Activated CD8-positive, alpha-beta T cell treated with anti-CD3 and anti-CD28 coated beads, Interleukin-2, amount 10 ng/mL, durations not matched to agents 7 days and 5 days (primary cell): ENCODE results near the gene TOX4. TPM values are rescaled to one million over a fixed set of nuclear protein-coding genes. Genes with fewer than 3 reads are reported as not detected.
"Not testable (repeated sequence)": the region's sequence is repeated elsewhere in the genome, so short reads cannot be mapped to it uniquely, and the experiment has no call there.

Source experiments
- ATAC-seq: fragments of 150-1000 bp; cut with Tn5 transposase; one replicate; pipeline ENCODE4 v1.10.0; 2021; ENCODE audit warnings: moderate library complexity
- CTCF ChIA-PET: fragments of 350-600 bp; sonication (Branson Sonifier 250); formaldehyde crosslinking; loops from one replicate; lab custom pipeline; 2021; ENCODE audit warnings: antibody characterized with exemption; lab: Charles Lee
- POLR2A ChIA-PET: fragments of 350-600 bp; sonication (Branson Sonifier 250); formaldehyde crosslinking; loops from one replicate; lab custom pipeline; 2021; ENCODE audit warnings: antibody characterized with exemption; lab: Charles Lee
- DNase-seq: peaks from one replicate; pipeline ENCODE4 v3.0.0-alpha.2; 2020
- H3K27ac Mint-ChIP-seq: one replicate; pipeline ENCODE4 v1.8.0; 2021; ENCODE audit warnings: mild to moderate bottlenecking, mixed read lengths
- H3K27me3 Mint-ChIP-seq: one replicate; pipeline ENCODE4 v1.8.0; 2021; ENCODE audit warnings: low read depth, mixed read lengths
- H3K36me3 Mint-ChIP-seq: one replicate; pipeline ENCODE4 v1.8.0; 2021; ENCODE audit warnings: low read depth, mixed read lengths
- H3K4me1 Mint-ChIP-seq: one replicate; pipeline ENCODE4 v1.8.0; 2021; ENCODE audit warnings: low read depth, mixed read lengths
- H3K4me3 Mint-ChIP-seq: one replicate; pipeline ENCODE4 v1.8.0; 2021; ENCODE audit warnings: mild to moderate bottlenecking, mixed read lengths
- H3K9me3 Mint-ChIP-seq: one replicate; pipeline ENCODE4 v1.8.0; 2022; ENCODE audit warnings: mixed read lengths; ENCODE audit not compliant: insufficient read depth
- total RNA-seq, 2 experiments: library from RNA; stranded (reverse); gene quantifications; one replicate each; pipeline ENCODE4 v1.2.3, GENCODE V29; 2021

Gene TOX4
- total RNA-seq, 2 experiments from 2014 or later, result 66.2 to 71.1 TPM

DNA sequence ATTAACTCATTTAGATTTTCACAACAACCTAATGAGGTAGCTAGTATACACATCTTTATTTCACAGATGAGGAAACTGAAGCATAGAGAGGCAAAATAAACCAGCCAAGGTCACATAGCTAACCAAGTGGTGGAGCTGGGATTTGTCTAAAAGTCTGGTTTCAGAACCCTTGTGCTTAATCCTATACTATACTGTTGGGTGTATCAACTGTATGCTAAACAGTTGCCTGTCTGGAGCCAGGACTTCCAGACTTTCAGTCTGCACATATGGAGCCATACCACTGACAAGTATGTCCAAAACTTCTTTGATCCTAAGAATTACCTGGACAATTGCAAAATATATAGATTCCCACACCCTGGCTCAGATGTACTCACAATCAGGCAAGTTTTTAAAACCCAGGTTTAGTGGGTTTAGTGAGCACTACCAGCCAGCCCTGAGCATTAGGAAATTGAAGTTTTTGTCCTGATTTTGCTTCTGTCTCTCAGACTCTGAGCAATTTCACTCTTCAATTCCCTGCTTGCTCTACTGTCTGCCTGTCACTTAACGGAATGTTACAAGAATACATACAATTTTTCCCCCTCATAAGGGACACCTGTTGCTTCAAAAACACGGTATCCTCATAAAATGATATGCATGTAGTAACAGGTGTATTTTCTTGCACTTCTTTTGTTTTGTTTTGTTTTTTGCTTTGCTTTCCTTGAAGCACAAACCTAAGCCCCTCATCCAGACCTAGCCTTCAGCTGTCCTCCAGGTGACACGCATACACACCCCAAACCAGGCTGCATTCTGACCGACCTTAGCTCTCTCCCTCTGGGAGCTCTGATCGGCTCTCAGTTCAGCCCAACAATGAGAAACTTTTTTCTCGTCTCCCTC lies 58.8 kb downstream of the TOX4 start:
- Mint-ChIP-seq H3K36me3 (no peaks in the 10 kb centered on the region), H3K9me3 (no peaks in the 10 kb centered on the region), H3K4me1 (peaks cover 5% of the 10 kb centered on the region), H3K4me3 (no peak overlapping the region), H3K27ac (no peak overlapping the region), H3K27me3 (peaks cover 56% of the 10 kb centered on the region)
- DNase-seq (no peak), ATAC-seq (no peak)
- POLR2A ChIA-PET, result no interaction called here
- CTCF ChIA-PET, result interaction anchor here (3.5 kb wide), 1 partner anchor 37 kb away, joined by 13 read pairs; no protein-coding TSS in a partner anchor

DNA sequence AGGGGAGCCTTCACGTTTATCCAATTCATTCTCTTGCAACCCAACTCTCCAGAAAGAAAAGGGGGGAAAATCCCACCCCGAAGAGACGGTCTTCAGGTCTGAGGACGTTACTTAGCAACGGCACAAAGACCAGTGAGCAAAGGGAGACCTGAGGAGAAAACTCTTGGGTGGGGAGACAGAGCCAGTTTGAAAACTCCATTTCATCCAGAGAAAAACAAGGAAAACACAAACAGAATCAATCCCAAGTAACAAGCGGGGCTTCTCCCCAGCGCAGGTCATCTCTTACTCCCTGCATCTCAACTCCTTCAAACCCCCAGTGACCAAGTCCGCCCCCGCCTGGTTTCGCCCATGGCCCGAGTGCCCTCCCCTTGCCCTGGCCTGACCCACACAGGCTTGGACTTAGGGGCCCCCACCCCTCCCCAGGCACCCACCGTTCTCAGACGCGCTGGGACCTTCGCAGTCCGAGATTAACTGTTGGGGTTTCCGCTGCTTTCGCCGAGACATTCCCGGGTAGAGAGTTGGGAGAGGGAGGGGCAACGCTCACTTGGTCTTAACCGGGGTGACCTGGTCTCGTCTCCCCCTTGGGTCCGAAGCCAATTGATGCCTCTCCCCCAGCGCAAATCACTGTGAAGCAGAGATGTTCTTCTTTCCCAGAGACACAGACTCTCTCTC lies 59.6 kb downstream of the TOX4 start:
- CTCF ChIA-PET, result interaction anchor here (3.5 kb wide), 1 partner anchor 38 kb away, joined by 13 read pairs; no protein-coding TSS in a partner anchor
- H3K27ac Mint-ChIP-seq, result no peak overlapping the region
- H3K4me1 Mint-ChIP-seq, result peaks cover 5% of the 10 kb centered on the region
- ATAC-seq (no peak), DNase-seq (no peak)
- H3K36me3 Mint-ChIP-seq, result no peaks in the 10 kb centered on the region
- H3K9me3 Mint-ChIP-seq, result no peaks in the 10 kb centered on the region
- H3K27me3 Mint-ChIP-seq, result peaks cover 56% of the 10 kb centered on the region
- POLR2A ChIA-PET, result no interaction called here
- no peak overlapping the region for H3K4me3 Mint-ChIP-seq

DNA sequence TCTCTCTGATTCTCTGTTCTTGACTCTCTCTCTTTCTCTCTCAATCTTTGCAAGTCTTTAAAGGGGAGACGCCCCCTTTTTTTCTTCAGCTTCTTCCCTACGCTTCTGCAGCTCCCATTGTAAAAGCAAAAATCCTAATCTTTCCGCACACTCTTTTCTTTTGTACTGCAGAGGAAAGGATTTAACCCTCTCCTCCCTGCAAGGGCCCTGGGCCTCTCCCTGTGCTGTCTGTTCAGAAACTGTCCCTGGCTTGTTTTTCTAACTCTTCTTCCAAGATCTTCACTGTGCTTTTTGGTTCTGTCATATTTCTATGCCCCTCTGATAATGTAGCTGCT lies 60.1 kb downstream of the TOX4 start:
- H3K9me3 Mint-ChIP-seq, result no peaks in the 10 kb centered on the region
- H3K36me3 Mint-ChIP-seq, result no peaks in the 10 kb centered on the region
- H3K27me3 Mint-ChIP-seq, result peaks cover 55% of the 10 kb centered on the region
- DNase-seq (no peak), ATAC-seq (no peak)
- H3K27ac Mint-ChIP-seq, result no peak overlapping the region
- H3K4me3 Mint-ChIP-seq, result no peak overlapping the region
- ChIA-PET CTCF (interaction anchor here (3.5 kb wide), 1 partner anchor 39 kb away, joined by 13 read pairs; no protein-coding TSS in a partner anchor), POLR2A (no interaction called here)
- peaks cover 5% of the 10 kb centered on the region for H3K4me1 Mint-ChIP-seq

DNA sequence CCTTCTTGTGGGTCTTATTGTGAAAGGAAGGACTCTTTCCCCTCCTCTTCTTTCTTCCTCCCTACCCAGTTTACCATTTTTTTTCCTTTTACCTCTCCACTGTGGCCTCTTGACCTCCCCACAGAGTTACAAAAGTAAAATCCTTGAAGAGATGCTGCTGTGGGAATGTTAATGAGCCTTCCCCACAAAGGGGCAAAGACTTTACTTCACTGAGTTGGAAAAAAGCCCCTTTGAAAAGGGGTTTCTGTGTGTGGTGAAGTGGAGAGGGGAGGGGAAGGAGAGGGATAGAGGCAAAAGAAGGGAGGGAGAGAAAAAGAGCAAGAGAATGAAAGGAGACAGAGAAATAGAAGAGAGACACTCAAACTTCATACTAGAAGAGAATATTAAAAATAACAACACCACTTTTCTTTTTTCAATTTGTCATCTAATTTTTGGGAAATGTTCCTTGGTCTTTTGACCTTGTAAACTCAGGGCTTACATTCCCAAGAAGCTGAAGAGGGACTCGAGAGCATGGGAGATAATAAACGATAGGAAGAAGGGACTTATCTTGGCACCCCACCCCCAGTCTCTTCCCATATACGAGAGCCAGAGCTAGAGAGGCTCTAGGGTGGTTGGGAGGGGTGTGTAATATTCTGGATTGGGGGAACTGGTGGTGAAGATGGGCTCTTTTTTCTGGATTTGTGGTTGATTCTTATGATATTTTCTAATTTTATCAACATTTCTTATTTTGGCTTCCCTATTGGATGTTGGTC lies 62.4 kb downstream of the TOX4 start:
- Mint-ChIP-seq H3K36me3 (no peaks in the 10 kb centered on the region), H3K9me3 (no peaks in the 10 kb centered on the region), H3K27ac (no peak overlapping the region), H3K4me3 (no peak overlapping the region), H3K27me3 (peaks cover 52% of the 10 kb centered on the region), H3K4me1 (peaks cover 5% of the 10 kb centered on the region)
- no peak for DNase-seq
- ChIA-PET POLR2A (no interaction called here), CTCF (no interaction called here)
- ATAC-seq, result no peak

DNA sequence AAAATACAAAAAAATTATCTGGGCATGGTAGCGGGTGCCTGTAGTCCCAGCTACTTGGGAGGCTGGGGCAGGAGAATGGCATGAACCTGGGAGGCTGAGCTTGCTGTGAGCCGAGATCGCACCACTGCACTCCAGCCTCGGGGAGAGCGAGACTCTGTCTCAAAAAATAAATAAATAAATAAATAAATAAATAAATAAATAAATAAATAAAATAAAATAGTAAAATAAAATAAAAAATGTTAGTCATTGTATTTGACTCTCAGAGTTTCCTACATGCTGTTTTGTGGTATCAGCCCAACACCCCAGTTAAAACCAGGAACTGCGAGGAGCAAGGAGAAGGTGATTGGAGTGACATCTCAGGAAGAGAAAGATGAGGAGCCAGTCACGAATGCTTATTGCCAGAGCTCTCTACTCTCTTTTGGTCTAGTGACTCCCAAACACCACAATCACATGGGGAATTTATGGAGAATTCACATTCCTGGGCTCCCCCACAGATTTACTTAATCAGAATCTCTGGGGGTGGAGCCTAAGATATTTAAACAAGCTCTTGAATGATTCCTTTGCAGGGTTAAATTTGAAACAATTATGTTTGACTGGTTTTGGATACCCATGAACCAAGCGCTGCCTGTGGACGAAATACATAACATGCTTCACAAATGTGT lies 64.5 kb downstream of the TOX4 start:
- Mint-ChIP-seq H3K9me3 (no peaks in the 10 kb centered on the region), H3K4me3 (no peak overlapping the region), H3K27ac (no peak overlapping the region), H3K4me1 (peaks cover 5% of the 10 kb centered on the region), H3K27me3 (peaks cover 36% of the 10 kb centered on the region), H3K36me3 (no peaks in the 10 kb centered on the region)
- DNase-seq, result no peak
- ChIA-PET CTCF (interaction anchor here (0.6 to 1.4 kb wide), 2 partner anchors 43 to 1453 kb away, joined by 3 read pairs; no protein-coding TSS in a partner anchor), POLR2A (no interaction called here)
- ATAC-seq, result no peak

DNA sequence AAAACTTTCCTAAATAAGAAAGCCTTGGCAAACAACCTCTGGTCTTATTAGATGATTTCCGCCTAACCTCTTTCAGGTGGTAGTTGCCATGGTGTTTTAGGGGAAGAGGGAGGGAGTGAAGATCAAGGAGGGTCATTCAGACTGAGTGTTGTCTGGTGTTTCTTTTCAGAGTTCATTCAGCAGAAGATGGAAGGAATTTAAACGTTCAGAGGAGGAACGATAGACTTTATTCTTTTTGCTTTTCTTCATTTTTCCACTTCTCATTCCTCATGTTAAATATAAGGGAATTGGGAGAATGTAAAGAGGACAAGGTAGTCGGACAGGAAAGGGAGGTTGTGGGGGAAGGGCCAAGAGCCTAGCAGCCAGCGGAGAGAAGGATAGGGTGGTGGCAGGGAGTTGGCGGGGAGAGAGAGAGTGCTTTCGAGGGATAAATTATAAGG lies 66.5 kb downstream of the TOX4 start:
- Mint-ChIP-seq H3K27me3 (peaks cover 24% of the 10 kb centered on the region), H3K4me3 (no peak overlapping the region), H3K27ac (no peak overlapping the region), H3K4me1 (no peaks in the 10 kb centered on the region), H3K9me3 (no peaks in the 10 kb centered on the region), H3K36me3 (no peaks in the 10 kb centered on the region)
- ChIA-PET POLR2A (no interaction called here), CTCF (no interaction called here)
- ATAC-seq, result no peak
- no peak for DNase-seq

DNA sequence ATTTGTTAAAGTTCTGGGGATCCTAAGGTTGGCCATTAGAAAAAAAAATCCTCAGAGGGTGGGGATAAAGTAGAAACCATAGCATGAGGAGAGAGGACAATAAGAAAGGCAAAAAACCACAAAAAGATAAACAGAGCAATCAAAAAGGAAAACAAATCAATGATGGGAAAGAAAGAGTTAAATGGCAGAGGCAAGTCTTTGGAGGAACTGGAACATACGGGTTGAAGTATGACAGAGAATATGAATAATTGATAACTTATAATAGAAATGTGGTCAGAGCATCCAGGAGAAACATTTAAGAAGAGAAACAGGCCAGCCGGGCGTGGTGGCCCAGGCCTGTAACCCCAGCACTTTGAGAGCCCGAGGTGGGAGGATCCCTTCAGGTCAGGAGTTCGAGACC lies 67.0 kb downstream of the TOX4 start:
- ChIA-PET CTCF (no interaction called here), POLR2A (no interaction called here)
- no peak for DNase-seq
- Mint-ChIP-seq H3K27me3 (peaks cover 20% of the 10 kb centered on the region), H3K9me3 (no peaks in the 10 kb centered on the region), H3K27ac (no peak overlapping the region), H3K36me3 (no peaks in the 10 kb centered on the region), H3K4me3 (no peak overlapping the region), H3K4me1 (no peaks in the 10 kb centered on the region)
- no peak for ATAC-seq

DNA sequence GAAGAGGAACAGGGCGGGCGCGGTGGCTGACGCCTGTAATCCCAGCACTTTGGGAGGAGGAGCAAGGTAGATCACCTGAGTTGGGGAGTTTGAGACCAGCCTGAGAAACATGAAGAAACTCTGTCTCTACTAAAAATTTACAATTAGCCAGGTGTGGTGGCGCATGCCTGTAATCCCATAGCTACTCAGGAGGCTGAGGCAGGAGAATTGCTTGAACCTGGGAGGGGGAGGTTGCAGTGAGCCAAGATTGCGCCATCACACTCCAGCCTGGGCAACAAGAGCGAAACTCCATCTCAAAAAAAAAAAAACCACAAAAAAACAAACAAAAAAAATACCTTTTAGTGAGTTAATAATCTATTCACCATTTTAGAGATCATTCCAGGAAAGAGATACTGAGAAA lies 67.6 kb downstream of the TOX4 start:
- H3K27me3 Mint-ChIP-seq, result peaks cover 14% of the 10 kb centered on the region
- H3K4me1 Mint-ChIP-seq, H3K36me3 Mint-ChIP-seq, H3K4me3 Mint-ChIP-seq, H3K27ac Mint-ChIP-seq, CTCF ChIA-PET, ATAC-seq, DNase-seq, POLR2A ChIA-PET, H3K9me3 Mint-ChIP-seq: not testable (repeated sequence)

Other genes with a start within 250 kb of the TOX4 start
- gene HNRNPC, start 207.8 kb upstream of the TOX4 start, total RNA-seq, result 100 to 1,000 TPM; 768 to 782 TPM
- not detected for gene RPGRIP1, start 197.1 kb upstream of the TOX4 start, total RNA-seq
- 100 to 1,000 TPM; 136 to 138 TPM for gene SUPT16H, start 93.2 kb upstream of the TOX4 start, total RNA-seq
- gene CHD8, start 21.1 kb upstream of the TOX4 start, total RNA-seq, result 100 to 1,000 TPM; 116 to 119 TPM
- 10 to 100 TPM; 20.7 to 22.1 TPM for gene RAB2B, start 236 bp upstream of the TOX4 start, total RNA-seq
- gene METTL3, start 34.1 kb downstream of the TOX4 start, total RNA-seq, result 10 to 100 TPM; 68.3 to 70.8 TPM
- gene SALL2, start 49.2 kb downstream of the TOX4 start, total RNA-seq, result 1 to 10 TPM; 1.9 to 2.0 TPM
- not detected for gene OR10G3, start 102.9 kb downstream of the TOX4 start, total RNA-seq
- not detected for gene OR10G2, start 157.7 kb downstream of the TOX4 start, total RNA-seq
- gene OR4E2, start 176.6 kb downstream of the TOX4 start, total RNA-seq, result not detected
- gene OR4E1, start 196.6 kb downstream of the TOX4 start, total RNA-seq, result under 1 TPM in 1 of 2 experiments, not detected in 1; 0.05 TPM